ENCODE data around the gene GRPEL1. TPM values are rescaled to one million over a fixed set of nuclear protein-coding genes. Genes with fewer than 3 reads are reported as not detected.

The GRPEL1 gene
- polyA plus RNA-seq, 1 of the 3 experiments (the other 2 are of a cell fraction) = 29.8 TPM

GRCh38 chr4:7087036-7087435 is 19.2 kb upstream of the GRPEL1 start:
- peaks cover 0 to 2% of the 10 kb centered on the region in 2 experiments; a peak in 1 of 4 replicates for H3K4me1 ChIP-seq (ENCODE audit: control insufficient read depth in 1 of 2, insufficient read depth in 2 of 2, low read depth in 1 of 2, low read length in 1 of 2)
- H3K4me2 ChIP-seq = no peak overlapping the region
- CTCF ChIA-PET = interaction anchor here (3.0 kb wide), 1 partner anchor 113 kb away, joined by 8 read pairs; no protein-coding TSS in a partner anchor

More at GRCh38 chr4:7087036-7087435, 19.2 kb upstream of the GRPEL1 start:
- H3K36me3 ChIP-seq (replicated peaks in 1 of 2; ENCODE audit: control insufficient read depth in 1 of 2, insufficient read depth in 2 of 2, low read length in 1 of 2) = no peaks in the 10 kb centered on the region
- no peak overlapping the region for H2AFZ ChIP-seq (ENCODE audit: low read depth)
- DNase-seq = no peak
- WGBS (ENCODE audit: low lambda C conversion rate) = 36% methylated on average over 3 of the region's 3 CpGs
- no peaks in the 10 kb centered on the region for H3K9me2 ChIP-seq
- no peak overlapping the region for H3K9ac ChIP-seq
- H3K9me3 ChIP-seq = no peaks in the 10 kb centered on the region
- no peak overlapping the region for H3K4me3 ChIP-seq (ENCODE audit: low read depth in 2 of 2, low read length in 1 of 2)
- H3K27ac ChIP-seq (ENCODE audit: low read depth in 2 of 2, low read length in 1 of 2) = no peak overlapping the region
- TF ChIP-seq TEAD4 (IDR thresholded peaks at IDR 0.05; ENCODE audit: borderline replicate concordance, insufficient read depth) (no peak), TAF1 (IDR thresholded peaks at IDR 0.05; ENCODE audit: borderline replicate concordance, low read depth, low read length) (no peak), EP300 (IDR thresholded peaks at IDR 0.05; ENCODE audit: borderline replicate concordance in 1 of 2, low read depth in 1 of 2, low read length in 1 of 2) (no peak), PBX3 (IDR thresholded peaks at IDR 0.05) (no peak), SIN3A (IDR thresholded peaks at IDR 0.05; ENCODE audit: borderline replicate concordance, low read depth, low read length) (no peak), ELF1 (IDR thresholded peaks at IDR 0.05) (no peak), USF1 (IDR thresholded peaks at IDR 0.05; ENCODE audit: borderline replicate concordance, low read depth) (no peak), GATA2 (CRISPR knock-in tag; IDR thresholded peaks at IDR 0.05) (no peak), ZBTB33 (IDR thresholded peaks at IDR 0.05; ENCODE audit: borderline replicate concordance, low read depth) (no peak), GABPA (IDR thresholded peaks at IDR 0.05; ENCODE audit: low read depth) (no peak), EZH2phosphoT487 (IDR thresholded peaks at IDR 0.05; ENCODE audit: borderline replicate concordance, low read depth) (no peak), YY1 (IDR thresholded peaks at IDR 0.05; ENCODE audit: low read depth) (no peak), FOXJ3 (CRISPR knock-in tag; IDR thresholded peaks at IDR 0.05) (no peak), JUND (IDR thresholded peaks at IDR 0.05) (no peak), RXRA (IDR thresholded peaks at IDR 0.05; ENCODE audit: borderline replicate concordance, low read depth) (no peak), RCOR1 (IDR thresholded peaks at IDR 0.05; ENCODE audit: low read length) (no peak), TCF12 (IDR thresholded peaks at IDR 0.05) (no peak), CHD2 (IDR thresholded peaks at IDR 0.05; ENCODE audit: low read length, partially characterized antibody) (no peak)
- H3F3A ChIP-seq (replicated peaks; ENCODE audit: insufficient read depth) = no peaks in the 10 kb centered on the region
- POLR2A ChIA-PET = no interaction called here
- no peaks in the 10 kb centered on the region for H4K20me1 ChIP-seq (ENCODE audit: insufficient read depth)
- no peaks in the 10 kb centered on the region; the same call in 1 of the 2 replicates for H3K27me3 ChIP-seq (ENCODE audit: insufficient read depth)
- no peaks in the 10 kb centered on the region for H3K79me2 ChIP-seq (ENCODE audit: insufficient read depth)

All from SK-N-SH (cell line).